ENCODE data around the gene ZNF346. TPM values are rescaled to one million over a fixed set of nuclear protein-coding genes. Genes with fewer than 3 reads are reported as not detected.

The ZNF346 gene
- total RNA-seq, 1 experiment from 2014 or later, result 27.3 TPM

DNA sequence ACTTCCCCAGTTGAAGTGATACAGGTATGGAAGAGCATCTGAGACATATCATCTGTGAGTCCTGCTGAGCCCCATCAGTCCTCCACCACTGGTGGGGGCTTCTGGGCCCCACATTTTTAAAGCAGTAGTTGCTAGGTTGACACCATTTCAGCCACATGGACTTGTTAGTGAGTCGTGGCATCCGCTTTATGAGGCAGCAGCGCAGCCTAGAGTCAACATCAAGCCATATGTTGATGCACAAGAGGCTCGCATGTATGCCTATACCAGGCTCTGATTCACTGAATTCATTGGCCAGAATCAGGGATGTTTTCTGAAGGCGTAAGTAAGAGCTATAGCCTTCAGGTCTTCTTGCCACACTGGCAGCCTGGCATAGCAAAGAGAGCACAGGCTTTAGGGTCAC lies 26.8 kb downstream of the ZNF346 start:
- intact Hi-C loops (cut with micrococcal nuclease; ENCODE audit: unreplicated experiment), result no loop called here
- ChIA-PET POLR2A (ENCODE audit: low non-redundant PET) (no interaction called here), CTCF (interaction anchor here (0.7 kb wide), 1 partner anchor 63 kb away, joined by 6 read pairs; no protein-coding TSS in a partner anchor)
- Histone ChIP-seq H3K27ac (ENCODE audit: low read depth, low read length, poor library complexity, severe bottlenecking) (no peak overlapping the region), H3K4me1 (ENCODE audit: insufficient read depth, low read length, poor library complexity, severe bottlenecking) (no peaks in the 10 kb centered on the region), H3K36me3 (ENCODE audit: insufficient read depth, low read length, poor library complexity, severe bottlenecking) (peaks cover 28% of the 10 kb centered on the region), H3K27me3 (replicated peaks; ENCODE audit: insufficient read depth, low read depth, low read length, poor library complexity) (no peaks in the 10 kb centered on the region), H3K9me3 (ENCODE audit: low read depth, low read length, poor library complexity, severe bottlenecking) (no peaks in the 10 kb centered on the region), H3K4me3 (ENCODE audit: low read depth, low read length, poor library complexity, severe bottlenecking) (no peak overlapping the region)
- BruUV-seq (replicated peaks), result no TSS peak
- no peak for DNase-seq (ENCODE audit: low spot score)
- TF ChIP-seq EZH2 (IDR thresholded peaks at IDR 0.05; ENCODE audit: borderline replicate concordance, low read depth, low read length, poor library complexity, severe bottlenecking), result no peak
- no peak for TF ChIP-seq CTCF (conservative IDR thresholded peaks at IDR 0.05; ENCODE audit: low read depth, low read length)

GRCh38 chr5:177064500-177065277 lies 42.2 kb downstream of the ZNF346 start:
- BruUV-seq (replicated peaks), result no TSS peak
- no peak for TF ChIP-seq EZH2 (IDR thresholded peaks at IDR 0.05; ENCODE audit: borderline replicate concordance, low read depth, low read length, poor library complexity, severe bottlenecking)
- no peak for TF ChIP-seq CTCF (conservative IDR thresholded peaks at IDR 0.05; ENCODE audit: low read depth, low read length)
- intact Hi-C loops (cut with micrococcal nuclease; ENCODE audit: unreplicated experiment), result no loop called here
- H3K27me3 ChIP-seq (replicated peaks; ENCODE audit: insufficient read depth, low read depth, low read length, poor library complexity), result no peaks in the 10 kb centered on the region
- POLR2A ChIA-PET (ENCODE audit: low non-redundant PET), result no interaction called here
- DNase-seq (ENCODE audit: low spot score), result no peak
- no peaks in the 10 kb centered on the region for H3K4me1 ChIP-seq (ENCODE audit: insufficient read depth, low read length, poor library complexity, severe bottlenecking)
- H3K27ac ChIP-seq (ENCODE audit: low read depth, low read length, poor library complexity, severe bottlenecking), result no peak overlapping the region
- H3K4me3 ChIP-seq (ENCODE audit: low read depth, low read length, poor library complexity, severe bottlenecking), result no peak overlapping the region
- H3K36me3 ChIP-seq (ENCODE audit: insufficient read depth, low read length, poor library complexity, severe bottlenecking), result peaks cover 8% of the 10 kb centered on the region
- CTCF ChIA-PET, result no interaction called here
- no peaks in the 10 kb centered on the region for H3K9me3 ChIP-seq (ENCODE audit: low read depth, low read length, poor library complexity, severe bottlenecking)

- intact Hi-C loops (cut with micrococcal nuclease; ENCODE audit: unreplicated experiment), result no loop called here
- ChIA-PET CTCF (no interaction called here), POLR2A (ENCODE audit: low non-redundant PET) (no interaction called here)
- Histone ChIP-seq H3K9me3 (ENCODE audit: low read depth, low read length, poor library complexity, severe bottlenecking) (no peaks in the 10 kb centered on the region), H3K27me3 (replicated peaks; ENCODE audit: insufficient read depth, low read depth, low read length, poor library complexity) (no peaks in the 10 kb centered on the region), H3K4me1 (ENCODE audit: insufficient read depth, low read length, poor library complexity, severe bottlenecking) (no peaks in the 10 kb centered on the region), H3K4me3 (ENCODE audit: low read depth, low read length, poor library complexity, severe bottlenecking) (no peak overlapping the region), H3K36me3 (ENCODE audit: insufficient read depth, low read length, poor library complexity, severe bottlenecking) (peaks cover 8% of the 10 kb centered on the region), H3K27ac (ENCODE audit: low read depth, low read length, poor library complexity, severe bottlenecking) (no peak overlapping the region)
- TF ChIP-seq EZH2 (IDR thresholded peaks at IDR 0.05; ENCODE audit: borderline replicate concordance, low read depth, low read length, poor library complexity, severe bottlenecking) (no peak), CTCF (conservative IDR thresholded peaks at IDR 0.05; ENCODE audit: low read depth, low read length) (no peak)
- DNase-seq (ENCODE audit: low spot score), result no peak
- BruUV-seq (replicated peaks), result no TSS peak
These were observed 43.0 kb downstream of the ZNF346 start for GRCh38 chr5:177065491-177065890.

Data from A673 (cell line).